Stimulated activated CD4-positive, alpha-beta T cell treated with anti-CD3 and anti-CD28 coated beads, TNF-alpha, amount 100 ng/mL, for 24 hours (primary cell): ENCODE measurements around the gene PARP14.
"Not testable (repeated sequence)": the region's sequence is repeated elsewhere in the genome, so short reads cannot be mapped to it uniquely, and the experiment has no call there.

ENCODE experiments used
- DNase-seq, 3 experiments: peaks; one replicate each; pipeline ENCODE4 v3.0.0-alpha.2; 2020; ENCODE audit warnings: low read depth in 3 of 3

The PARP14 gene

GRCh38 chr3:122676759-122677158, 3.9 kb upstream of the PARP14 start:
- no peak for DNase-seq

- DNase-seq, result no peak
These were observed 3.4 kb upstream of the PARP14 start for GRCh38 chr3:122677216-122677615.

GRCh38 chr3:122678506-122678905, 2.1 kb upstream of the PARP14 start:
- DNase-seq, result no peak

GRCh38 chr3:122679085-122679881, 1.4 kb upstream of the PARP14 start:
- DNase-seq, result peak; percentile 62 to 77 (median 74)

- DNase-seq, result no peak
These were observed 661 bp upstream of the PARP14 start for GRCh38 chr3:122679882-122680474.

- DNase-seq, result no peak
These were observed 790 bp downstream of the PARP14 start for GRCh38 chr3:122681284-122681973.

- no peak for DNase-seq
These were observed 1.4 kb downstream of the PARP14 start for GRCh38 chr3:122681974-122682409.

- not testable (repeated sequence) for DNase-seq
These were observed 2.3 kb downstream of the PARP14 start for GRCh38 chr3:122682778-122683411.

- DNase-seq, result no peak
These were observed 6.7 kb downstream of the PARP14 start for GRCh38 chr3:122687298-122687697.

- DNase-seq, result no peak
These were observed 8.4 kb downstream of the PARP14 start for GRCh38 chr3:122688996-122689395.

- no peak for DNase-seq
These were observed 8.9 kb downstream of the PARP14 start for GRCh38 chr3:122689587-122689986.

- DNase-seq, result no peak
These were observed 9.5 kb downstream of the PARP14 start for GRCh38 chr3:122690096-122690495.

GRCh38 chr3:122691195-122691594, 10.6 kb downstream of the PARP14 start:
- no peak for DNase-seq

- DNase-seq, result no peak
These were observed 12.0 kb downstream of the PARP14 start for GRCh38 chr3:122692674-122693073.

- no peak for DNase-seq
These were observed 14.3 kb downstream of the PARP14 start for GRCh38 chr3:122694966-122695365.

- no peak for DNase-seq
These were observed 15.4 kb downstream of the PARP14 start for GRCh38 chr3:122695927-122696561.

- no peak for DNase-seq
These were observed 17.4 kb downstream of the PARP14 start for GRCh38 chr3:122697952-122698620.

- no peak for DNase-seq
These were observed 19.6 kb downstream of the PARP14 start for GRCh38 chr3:122700193-122700592.

GRCh38 chr3:122705379-122705778, 24.7 kb downstream of the PARP14 start:
- DNase-seq, result no peak

- DNase-seq, result not testable (repeated sequence)
These were observed 30.1 kb downstream of the PARP14 start for GRCh38 chr3:122710616-122711251.

- no peak for DNase-seq
These were observed 33.6 kb downstream of the PARP14 start for GRCh38 chr3:122714273-122714672.
